GM23338 (cell line): ENCODE measurements around the gene RCCD1. TPM values are rescaled to one million over a fixed set of nuclear protein-coding genes. Genes with fewer than 3 reads are reported as not detected.

ENCODE experiments used
- ATAC-seq: fragments of 200-7000 bp; cut with Tn5 transposase; 3 replicates; pipeline ENCODE4 v1.9.1; 2020
- DNase-seq: peaks from one replicate; pipeline ENCODE4 v3.0.0-alpha.2; 2015; ENCODE audit warnings: low spot score
- H2AFZ ChIP-seq: fragments of 200-600 bp; sonication (generic); 2 replicates; pipeline ENCODE4 v1.8.0; 2016; ENCODE audit warnings: antibody characterized with exemption, mild to moderate bottlenecking, moderate library complexity
- H3F3A ChIP-seq: fragments of 200-600 bp; sonication (generic); replicated peaks from 2 replicates; pipeline ENCODE4 v1.8.0; 2017; ENCODE audit warnings: antibody characterized with exemption, mixed run types, low read depth
- H3K27ac ChIP-seq: fragments of 200-600 bp; sonication (generic); 2 replicates; pipeline ENCODE4 v1.6.1; 2016; ENCODE audit warnings: low read depth
- H3K27me3 ChIP-seq: fragments of 200-600 bp; sonication (generic); 2 replicates; pipeline ENCODE4 v1.8.0; 2016; ENCODE audit warnings: mild to moderate bottlenecking, mixed run types, moderate library complexity; ENCODE audit not compliant: insufficient read depth
- H3K36me3 ChIP-seq: fragments of 200-600 bp; sonication (generic); 2 replicates; pipeline ENCODE4 v1.8.0; 2016; ENCODE audit warnings: mild to moderate bottlenecking; ENCODE audit not compliant: insufficient read depth
- H3K4me1 ChIP-seq: fragments of 200-600 bp; sonication (generic); 2 replicates; pipeline ENCODE4 v1.8.0; 2016; ENCODE audit warnings: mild to moderate bottlenecking, moderate library complexity; ENCODE audit not compliant: insufficient read depth
- H3K4me2 ChIP-seq: fragments of 200-600 bp; sonication (generic); 2 replicates; pipeline ENCODE4 v1.7.1; 2017; ENCODE audit warnings: mixed run types
- H3K4me3 ChIP-seq: fragments of 200-600 bp; sonication (generic); 2 replicates; pipeline ENCODE4 v1.6.1; 2016; ENCODE audit warnings: mixed run types
- H3K79me2 ChIP-seq: fragments of 200-600 bp; sonication (generic); replicated peaks from 2 replicates; pipeline ENCODE4 v1.8.0; 2017; ENCODE audit warnings: mild to moderate bottlenecking; ENCODE audit not compliant: insufficient read depth
- H3K9me2 ChIP-seq: fragments of 200-600 bp; sonication (generic); 2 replicates; pipeline ENCODE4 v1.8.0; 2017; ENCODE audit not compliant: insufficient read depth
- H4K20me1 ChIP-seq: fragments of 200-600 bp; sonication (generic); replicated peaks from 2 replicates; pipeline ENCODE4 v1.8.0; 2017; ENCODE audit warnings: mild to moderate bottlenecking; ENCODE audit not compliant: insufficient read depth
- H3K27ac Mint-ChIP-seq: 2 replicates; pipeline ENCODE4 v1.8.0; 2020; ENCODE audit warnings: inconsistent platforms, mild to moderate bottlenecking, moderate library complexity, mixed read lengths
- H3K27me3 Mint-ChIP-seq: 3 replicates; pipeline ENCODE4 v1.8.0; 2022; ENCODE audit warnings: low read depth, mild to moderate bottlenecking, moderate library complexity, mixed read lengths, inconsistent platforms; ENCODE audit not compliant: insufficient read depth, poor library complexity
- H3K36me3 Mint-ChIP-seq: 3 replicates; pipeline ENCODE4 v1.8.0; 2021; ENCODE audit warnings: low read depth, mild to moderate bottlenecking, inconsistent platforms, moderate library complexity, mixed read lengths
- H3K4me1 Mint-ChIP-seq: 3 replicates; pipeline ENCODE4 v1.8.0; 2020; ENCODE audit warnings: mild to moderate bottlenecking, inconsistent platforms, mixed read lengths
- H3K4me3 Mint-ChIP-seq: 3 replicates; pipeline ENCODE4 v1.8.0; 2021; ENCODE audit warnings: moderate library complexity, mild to moderate bottlenecking, inconsistent platforms, mixed read lengths
- H3K9me3 Mint-ChIP-seq: 3 replicates; pipeline ENCODE4 v1.8.0; 2020; ENCODE audit warnings: moderate library complexity, mild to moderate bottlenecking, inconsistent platforms, mixed read lengths
- CREB1 ChIP-seq: fragments of 250-450 bp; sonication (Bioruptor Pico); IDR thresholded peaks from 2 replicates; pipeline ENCODE4 v1.5.0; 2020; ENCODE audit warnings: low read depth, mild to moderate bottlenecking, moderate library complexity
- EZH2 ChIP-seq: fragments of 200-600 bp; sonication (generic); IDR thresholded peaks from one replicate; pipeline ENCODE4 v1.8.0; 2017; ENCODE audit warnings: antibody characterized with exemption, mild to moderate bottlenecking, low read depth; ENCODE audit not compliant: unreplicated experiment
- EZH2phosphoT487 ChIP-seq: fragments of 200-600 bp; sonication (generic); IDR thresholded peaks from one replicate; pipeline ENCODE4 v1.8.1; 2018; ENCODE audit warnings: antibody characterized with exemption; ENCODE audit not compliant: unreplicated experiment
- JUNB ChIP-seq: IDR thresholded peaks from one replicate; pipeline ENCODE4 v1.6.1; 2016; ENCODE audit warnings: antibody characterized with exemption; ENCODE audit not compliant: unreplicated experiment
- NANOG ChIP-seq: IDR thresholded peaks from 2 replicates; pipeline ENCODE4 v1.6.1; 2016; ENCODE audit warnings: antibody characterized with exemption, borderline replicate concordance
- POLR2AphosphoS5 ChIP-seq: IDR thresholded peaks from 2 replicates; pipeline ENCODE4 v1.6.1; 2016; ENCODE audit warnings: antibody characterized with exemption, low read depth
- STAT1 ChIP-seq: IDR thresholded peaks from one replicate; pipeline ENCODE4 v1.6.1; 2016; ENCODE audit warnings: antibody characterized with exemption; ENCODE audit not compliant: unreplicated experiment
- ZNF331 ChIP-seq: fragments of 250-450 bp; sonication (Bioruptor Pico); IDR thresholded peaks from 2 replicates; pipeline ENCODE4 v1.5.0; 2020; ENCODE audit warnings: low read depth, mild to moderate bottlenecking, moderate library complexity
- polyA plus RNA-seq: library from polyadenylated mRNA; unstranded; fragments of >200 nt; fragmentation: Nextera tagmentation; extraction: Ambion mirVana; gene quantifications from 2 replicates; pipeline ENCODE4 v1.2.1, GENCODE V29; 2016
- total RNA-seq: library from RNA; depleted of rRNA; stranded (reverse); fragments of >200 nt; shearing (Covaris generic); gene quantifications from 2 replicates; pipeline ENCODE4 v1.2.3, GENCODE V29; 2014
- TF ChIP-seq, protein P1 (sequence below), 2 experiments: fragments of 200-600 bp in 1 of 2; sonication (generic) in 1 of 2; conservative IDR thresholded peaks; 2 replicates each; pipeline versions ENCODE4 v1.5.1 to v1.6.1; 2016 to 2017; ENCODE audit warnings: antibody characterized with exemption in 2 of 2, low read depth in 2 of 2, mild to moderate bottlenecking in 2 of 2, moderate library complexity in 1 of 2
- TF ChIP-seq, protein P2 (sequence below): IDR thresholded peaks from one replicate; pipeline ENCODE4 v1.6.1; 2018; ENCODE audit warnings: antibody characterized with exemption; ENCODE audit not compliant: unreplicated experiment
- TF ChIP-seq, protein P3 (sequence below): IDR thresholded peaks from 2 replicates; pipeline ENCODE4 v1.6.1; 2016; ENCODE audit warnings: antibody characterized with exemption

Gene RCCD1
- total and polyA plus RNA-seq, 2 experiments from 2014 or later = 10.8 to 17.1 TPM

DNA sequence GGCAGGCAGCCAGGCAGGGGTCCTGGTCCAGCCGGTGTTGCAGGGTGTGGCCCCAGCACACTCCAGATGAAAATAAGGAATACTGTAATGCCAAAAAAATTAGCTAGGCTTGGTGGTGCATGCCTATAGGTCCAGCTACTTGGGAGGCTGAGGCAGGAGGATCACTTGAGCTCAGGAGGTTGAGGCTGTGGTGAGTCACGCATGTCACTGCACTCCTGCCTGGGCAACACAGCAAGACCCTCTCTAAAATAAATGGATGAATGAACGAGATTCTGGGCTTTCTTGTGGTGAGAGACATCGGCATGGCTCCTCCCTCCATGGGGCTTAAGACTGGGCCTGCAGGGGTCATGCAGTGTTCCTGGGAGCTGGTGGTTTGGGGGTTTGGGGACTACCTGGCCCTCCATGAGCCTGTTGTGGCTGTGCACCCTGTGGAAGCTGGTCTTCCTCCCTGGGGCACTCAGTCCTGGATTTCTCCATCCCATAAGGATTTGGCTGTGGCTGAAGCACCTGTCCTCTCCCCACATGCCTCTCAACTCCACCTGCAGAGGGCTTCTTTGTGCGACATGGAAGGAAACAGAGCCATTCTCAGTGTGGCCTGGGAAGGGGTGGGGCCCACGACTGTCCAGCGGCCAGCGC, 7.6 kb upstream of the RCCD1 start (continued):
- TF ChIP-seq, protein P1, sequence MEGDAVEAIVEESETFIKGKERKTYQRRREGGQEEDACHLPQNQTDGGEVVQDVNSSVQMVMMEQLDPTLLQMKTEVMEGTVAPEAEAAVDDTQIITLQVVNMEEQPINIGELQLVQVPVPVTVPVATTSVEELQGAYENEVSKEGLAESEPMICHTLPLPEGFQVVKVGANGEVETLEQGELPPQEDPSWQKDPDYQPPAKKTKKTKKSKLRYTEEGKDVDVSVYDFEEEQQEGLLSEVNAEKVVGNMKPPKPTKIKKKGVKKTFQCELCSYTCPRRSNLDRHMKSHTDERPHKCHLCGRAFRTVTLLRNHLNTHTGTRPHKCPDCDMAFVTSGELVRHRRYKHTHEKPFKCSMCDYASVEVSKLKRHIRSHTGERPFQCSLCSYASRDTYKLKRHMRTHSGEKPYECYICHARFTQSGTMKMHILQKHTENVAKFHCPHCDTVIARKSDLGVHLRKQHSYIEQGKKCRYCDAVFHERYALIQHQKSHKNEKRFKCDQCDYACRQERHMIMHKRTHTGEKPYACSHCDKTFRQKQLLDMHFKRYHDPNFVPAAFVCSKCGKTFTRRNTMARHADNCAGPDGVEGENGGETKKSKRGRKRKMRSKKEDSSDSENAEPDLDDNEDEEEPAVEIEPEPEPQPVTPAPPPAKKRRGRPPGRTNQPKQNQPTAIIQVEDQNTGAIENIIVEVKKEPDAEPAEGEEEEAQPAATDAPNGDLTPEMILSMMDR (conservative IDR thresholded peaks at IDR 0.05; ENCODE audit: low read depth in 2 of 2) = no peak
- TF ChIP-seq POLR2AphosphoS5 (no peak), CREB1 (no peak)

DNA sequence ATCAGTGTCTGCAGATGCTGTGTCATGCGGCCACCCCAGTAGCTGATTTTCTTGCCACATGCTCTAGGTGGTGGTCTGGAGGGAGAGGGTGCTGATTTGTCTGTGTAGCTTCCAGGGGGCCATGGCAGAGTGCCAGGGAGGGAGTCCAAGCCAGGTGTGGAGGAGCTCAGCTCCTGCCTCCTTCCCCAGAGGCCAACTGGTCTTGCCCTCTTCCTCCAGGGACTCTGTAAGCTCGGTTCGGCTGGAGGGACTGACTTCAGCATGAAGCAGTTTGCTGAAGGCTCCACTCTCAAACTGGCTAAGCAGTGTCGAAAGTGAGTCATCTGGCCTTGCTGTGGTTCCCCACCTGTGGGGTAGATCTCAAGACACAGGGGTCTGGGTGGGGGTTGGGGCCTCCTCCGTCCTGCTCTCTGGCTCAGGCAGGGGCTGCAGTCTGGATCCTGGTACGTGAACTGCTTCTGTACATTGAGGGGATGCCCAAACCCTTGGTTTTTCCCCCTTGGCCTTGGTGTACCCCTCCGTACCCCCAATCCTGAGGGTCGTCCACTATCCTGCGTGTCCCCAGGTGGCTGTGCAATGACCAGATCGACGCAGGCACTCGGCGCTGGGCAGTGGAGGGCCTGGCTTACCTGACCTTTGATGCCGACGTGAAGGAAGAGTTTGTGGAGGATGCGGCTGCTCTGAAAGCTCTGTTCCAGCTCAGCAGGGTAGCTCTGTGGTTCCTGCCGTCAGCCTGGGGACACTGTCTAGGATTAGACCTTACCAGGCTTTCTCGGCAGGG, 6.9 kb upstream of the RCCD1 start:
- no peaks in the 10 kb centered on the region for H3K9me3 Mint-ChIP-seq
- H3F3A ChIP-seq = no peaks in the 10 kb centered on the region
- no peak for DNase-seq
- ATAC-seq = no peak
- no peak overlapping the region for H3K27ac Mint-ChIP-seq
- H3K4me1 Mint-ChIP-seq = no peaks in the 10 kb centered on the region
- no peaks in the 10 kb centered on the region; the same call in 1 of the 2 replicates for H4K20me1 ChIP-seq
- H3K27ac ChIP-seq = no peak overlapping the region
- H3K27me3 Mint-ChIP-seq = peaks cover 7% of the 10 kb centered on the region
- no peak overlapping the region for H3K4me3 Mint-ChIP-seq
- H3K79me2 ChIP-seq = no peaks in the 10 kb centered on the region
- peaks cover 74% of the 10 kb centered on the region for H3K36me3 Mint-ChIP-seq
- peaks cover 14% of the 10 kb centered on the region; the same call in 1 of the 2 replicates for H3K36me3 ChIP-seq
- H3K4me3 ChIP-seq = no peak overlapping the region
- no peaks in the 10 kb centered on the region for H3K9me2 ChIP-seq
- no peak overlapping the region for H3K4me2 ChIP-seq
- H3K4me1 ChIP-seq = no peaks in the 10 kb centered on the region
- H3K27me3 ChIP-seq = no peaks in the 10 kb centered on the region
- H2AFZ ChIP-seq = no peak overlapping the region
- TF ChIP-seq, protein P2, sequence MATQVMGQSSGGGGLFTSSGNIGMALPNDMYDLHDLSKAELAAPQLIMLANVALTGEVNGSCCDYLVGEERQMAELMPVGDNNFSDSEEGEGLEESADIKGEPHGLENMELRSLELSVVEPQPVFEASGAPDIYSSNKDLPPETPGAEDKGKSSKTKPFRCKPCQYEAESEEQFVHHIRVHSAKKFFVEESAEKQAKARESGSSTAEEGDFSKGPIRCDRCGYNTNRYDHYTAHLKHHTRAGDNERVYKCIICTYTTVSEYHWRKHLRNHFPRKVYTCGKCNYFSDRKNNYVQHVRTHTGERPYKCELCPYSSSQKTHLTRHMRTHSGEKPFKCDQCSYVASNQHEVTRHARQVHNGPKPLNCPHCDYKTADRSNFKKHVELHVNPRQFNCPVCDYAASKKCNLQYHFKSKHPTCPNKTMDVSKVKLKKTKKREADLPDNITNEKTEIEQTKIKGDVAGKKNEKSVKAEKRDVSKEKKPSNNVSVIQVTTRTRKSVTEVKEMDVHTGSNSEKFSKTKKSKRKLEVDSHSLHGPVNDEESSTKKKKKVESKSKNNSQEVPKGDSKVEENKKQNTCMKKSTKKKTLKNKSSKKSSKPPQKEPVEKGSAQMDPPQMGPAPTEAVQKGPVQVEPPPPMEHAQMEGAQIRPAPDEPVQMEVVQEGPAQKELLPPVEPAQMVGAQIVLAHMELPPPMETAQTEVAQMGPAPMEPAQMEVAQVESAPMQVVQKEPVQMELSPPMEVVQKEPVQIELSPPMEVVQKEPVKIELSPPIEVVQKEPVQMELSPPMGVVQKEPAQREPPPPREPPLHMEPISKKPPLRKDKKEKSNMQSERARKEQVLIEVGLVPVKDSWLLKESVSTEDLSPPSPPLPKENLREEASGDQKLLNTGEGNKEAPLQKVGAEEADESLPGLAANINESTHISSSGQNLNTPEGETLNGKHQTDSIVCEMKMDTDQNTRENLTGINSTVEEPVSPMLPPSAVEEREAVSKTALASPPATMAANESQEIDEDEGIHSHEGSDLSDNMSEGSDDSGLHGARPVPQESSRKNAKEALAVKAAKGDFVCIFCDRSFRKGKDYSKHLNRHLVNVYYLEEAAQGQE = no peak
- TF ChIP-seq, protein P1 (conservative IDR thresholded peaks at IDR 0.05; ENCODE audit: low read depth in 2 of 2) = no peak
- TF ChIP-seq, protein P3, sequence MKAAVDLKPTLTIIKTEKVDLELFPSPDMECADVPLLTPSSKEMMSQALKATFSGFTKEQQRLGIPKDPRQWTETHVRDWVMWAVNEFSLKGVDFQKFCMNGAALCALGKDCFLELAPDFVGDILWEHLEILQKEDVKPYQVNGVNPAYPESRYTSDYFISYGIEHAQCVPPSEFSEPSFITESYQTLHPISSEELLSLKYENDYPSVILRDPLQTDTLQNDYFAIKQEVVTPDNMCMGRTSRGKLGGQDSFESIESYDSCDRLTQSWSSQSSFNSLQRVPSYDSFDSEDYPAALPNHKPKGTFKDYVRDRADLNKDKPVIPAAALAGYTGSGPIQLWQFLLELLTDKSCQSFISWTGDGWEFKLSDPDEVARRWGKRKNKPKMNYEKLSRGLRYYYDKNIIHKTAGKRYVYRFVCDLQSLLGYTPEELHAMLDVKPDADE = no peak
- no peak for TF ChIP-seq CREB1
- TF ChIP-seq EZH2 = no peak
- TF ChIP-seq EZH2phosphoT487 = no peak
- TF ChIP-seq STAT1 = no peak
- TF ChIP-seq ZNF331 (CRISPR knock-in tag) = no peak
- TF ChIP-seq POLR2AphosphoS5 = no peak
- no peak for TF ChIP-seq JUNB
- TF ChIP-seq NANOG = no peak
